K562 (cell line): ENCODE data around the gene SMC4. TPM values are rescaled to one million over a fixed set of nuclear protein-coding genes. Genes with fewer than 3 reads are reported as not detected.
A peak's percentile ranks its signal among the peaks of the same experiment; 100 is the strongest.

Source experiments
- ARNT ChIP-seq, 2 experiments: fragments of 450-650 bp; IDR thresholded peaks; 2 replicates each; pipeline ENCODE4 v1.6.1; 2016; ENCODE audit warnings: mild to moderate bottlenecking in 1 of 2
- CBX8 ChIP-seq: fragments of 200-600 bp; sonication (generic); IDR thresholded peaks from 2 replicates; pipeline ENCODE4 v1.6.1; 2012; ENCODE audit warnings: borderline replicate concordance, mixed run types, low read depth, mild to moderate bottlenecking, moderate library complexity, mixed read lengths, low read length, control low read depth, inconsistent platforms; ENCODE audit not compliant: poor library complexity, severe bottlenecking; ENCODE audit errors: extremely low read depth
- KDM4B ChIP-seq, 2 experiments: fragments of 450-650 bp in 1 of 2; sonication (generic) in 1 of 2; IDR thresholded peaks; 2 replicates each; pipeline ENCODE4 v1.6.1; 2016 to 2017; ENCODE audit warnings: borderline replicate concordance in 2 of 2, antibody characterized with exemption in 1 of 2, low read depth in 1 of 2, mild to moderate bottlenecking in 1 of 2
- KHSRP ChIP-seq: fragments of 450-650 bp; IDR thresholded peaks from 2 replicates; pipeline ENCODE4 v1.6.1; 2017
- MCM3 ChIP-seq: fragments of 450-650 bp; IDR thresholded peaks from 2 replicates; pipeline ENCODE4 v1.6.1; 2016
- NFE2L1 ChIP-seq: fragments of 450-650 bp; IDR thresholded peaks from 2 replicates; pipeline ENCODE4 v1.6.1; 2016; ENCODE audit warnings: missing genetic modification characterization, low read depth, mild to moderate bottlenecking, missing compliant biosample characterization, moderate library complexity, borderline replicate concordance
- NR0B1 ChIP-seq: fragments of 450-650 bp; IDR thresholded peaks from one replicate; pipeline ENCODE4 v1.6.1; 2018; ENCODE audit warnings: mild to moderate bottlenecking, moderate library complexity; ENCODE audit not compliant: partially characterized antibody
- POLR2G ChIP-seq: fragments of 200-400 bp; formaldehyde crosslinking; IDR thresholded peaks from 2 replicates; pipeline ENCODE4 v1.6.1; 2017; ENCODE audit warnings: low read depth, mild to moderate bottlenecking, antibody characterized with exemption, low read length, moderate library complexity
- POLR3A ChIP-seq: IDR thresholded peaks from 2 replicates; pipeline ENCODE4 v1.6.1; 2011; ENCODE audit warnings: borderline replicate concordance, mild to moderate bottlenecking, moderate library complexity; ENCODE audit not compliant: insufficient read length, insufficient read depth; ENCODE audit errors: extremely low read depth
- PYGO2 ChIP-seq: fragments of 450-650 bp; IDR thresholded peaks from 2 replicates; pipeline ENCODE4 v1.6.1; 2016; ENCODE audit warnings: mild to moderate bottlenecking, missing genetic modification characterization, moderate library complexity, missing compliant biosample characterization
- RB1 ChIP-seq: fragments of 450-650 bp; IDR thresholded peaks from 2 replicates; pipeline ENCODE4 v1.6.1; 2017; ENCODE audit warnings: low read depth, mild to moderate bottlenecking
- SPI1 ChIP-seq: IDR thresholded peaks from 2 replicates; pipeline ENCODE4 v1.6.1; 2011; ENCODE audit warnings: low read depth, low read length, control low read depth, borderline replicate concordance
- ZC3H11A ChIP-seq: IDR thresholded peaks from 2 replicates; pipeline ENCODE4 v1.6.1; 2012; ENCODE audit warnings: low read depth, low read length, improper control_type of control experiment
- ZNF224 ChIP-seq: sonication (generic); formaldehyde crosslinking; IDR thresholded peaks from 2 replicates; pipeline ENCODE4 v1.8.0; 2022; ENCODE audit warnings: mild to moderate bottlenecking, missing genetic modification reagents
- ZNF561 ChIP-seq: fragments of 450-650 bp; formaldehyde crosslinking; conservative IDR thresholded peaks from 2 replicates; pipeline ENCODE4 v1.4.0; 2020; ENCODE audit warnings: mild to moderate bottlenecking, moderate library complexity
- ZNF586 ChIP-seq: fragments of 450-650 bp; formaldehyde crosslinking; conservative IDR thresholded peaks from 2 replicates; pipeline ENCODE4 v1.4.0; 2020; ENCODE audit warnings: mild to moderate bottlenecking, moderate library complexity
- ZNF668 ChIP-seq: fragments of 250-450 bp; sonication (Bioruptor Pico); IDR thresholded peaks from 2 replicates; pipeline ENCODE4 v1.8.0; 2022; ENCODE audit warnings: mild to moderate bottlenecking, inconsistent platforms
- polyA plus RNA-seq, 8 experiments: library from polyadenylated mRNA; depleted of rRNA in 4 of 8; stranded (reverse) in 5 of 8; unstranded in 3 of 8; fragments of >200 nt; fragmentation: Nextera tagmentation in 2 of 8; fragmentation: Illumina TruSeq in 1 of 8; extraction: Ambion mirVana in 2 of 8; extraction: Trizol in 1 of 8; gene quantifications; 2 replicates each; pipeline versions ENCODE4 v1.2.1 to v1.2.3, GENCODE V29; 2011 to 2014; ENCODE audit warnings: inconsistent platforms in 1 of 8, missing spikeins in 1 of 8
- total RNA-seq, 7 experiments: library from RNA; depleted of rRNA in 6 of 7; stranded (reverse); fragments of >200 nt in 6 of 7; fragmentation: Illumina TruSeq in 2 of 7; extraction: Trizol in 2 of 7; gene quantifications; 2 replicates each; pipeline versions ENCODE4 v1.2.1 to v1.2.3, GENCODE V29; 2011 to 2021; ENCODE audit warnings: low replicate concordance in 1 of 7
- TF ChIP-seq, protein P1 (sequence below), 2 experiments: IDR thresholded peaks; 2 replicates each; pipeline ENCODE4 v1.6.1; 2012; ENCODE audit warnings: improper control_type of control experiment in 2 of 2, low read depth in 2 of 2, low read length in 2 of 2, borderline replicate concordance in 1 of 2
- TF ChIP-seq, protein P2 (sequence below), 2 experiments: fragments of 200-800 bp in 1 of 2; sonication (Bioruptor generic) in 1 of 2; sonication (generic) in 1 of 2; formaldehyde crosslinking in 1 of 2; IDR thresholded peaks in 1 of 2; conservative IDR thresholded peaks in 1 of 2; 2 replicates each; pipeline versions ENCODE4 v1.5.0 to v1.6.1; 2016 to 2020; ENCODE audit warnings: missing compliant biosample characterization in 1 of 2, missing genetic modification characterization in 1 of 2, missing genetic modification reagents in 1 of 2
- TF ChIP-seq, protein P3 (sequence below): fragments of 250-450 bp; sonication (Bioruptor Pico); IDR thresholded peaks from 2 replicates; pipeline ENCODE4 v1.6.1; 2021; ENCODE audit warnings: mild to moderate bottlenecking

Gene SMC4
- total and polyA plus RNA-seq, 9 of the 15 experiments (the other 6 are each of a cell fraction or from before 2014, with no cell fraction given) = 87.9 to 347 (median 176) TPM

DNA sequence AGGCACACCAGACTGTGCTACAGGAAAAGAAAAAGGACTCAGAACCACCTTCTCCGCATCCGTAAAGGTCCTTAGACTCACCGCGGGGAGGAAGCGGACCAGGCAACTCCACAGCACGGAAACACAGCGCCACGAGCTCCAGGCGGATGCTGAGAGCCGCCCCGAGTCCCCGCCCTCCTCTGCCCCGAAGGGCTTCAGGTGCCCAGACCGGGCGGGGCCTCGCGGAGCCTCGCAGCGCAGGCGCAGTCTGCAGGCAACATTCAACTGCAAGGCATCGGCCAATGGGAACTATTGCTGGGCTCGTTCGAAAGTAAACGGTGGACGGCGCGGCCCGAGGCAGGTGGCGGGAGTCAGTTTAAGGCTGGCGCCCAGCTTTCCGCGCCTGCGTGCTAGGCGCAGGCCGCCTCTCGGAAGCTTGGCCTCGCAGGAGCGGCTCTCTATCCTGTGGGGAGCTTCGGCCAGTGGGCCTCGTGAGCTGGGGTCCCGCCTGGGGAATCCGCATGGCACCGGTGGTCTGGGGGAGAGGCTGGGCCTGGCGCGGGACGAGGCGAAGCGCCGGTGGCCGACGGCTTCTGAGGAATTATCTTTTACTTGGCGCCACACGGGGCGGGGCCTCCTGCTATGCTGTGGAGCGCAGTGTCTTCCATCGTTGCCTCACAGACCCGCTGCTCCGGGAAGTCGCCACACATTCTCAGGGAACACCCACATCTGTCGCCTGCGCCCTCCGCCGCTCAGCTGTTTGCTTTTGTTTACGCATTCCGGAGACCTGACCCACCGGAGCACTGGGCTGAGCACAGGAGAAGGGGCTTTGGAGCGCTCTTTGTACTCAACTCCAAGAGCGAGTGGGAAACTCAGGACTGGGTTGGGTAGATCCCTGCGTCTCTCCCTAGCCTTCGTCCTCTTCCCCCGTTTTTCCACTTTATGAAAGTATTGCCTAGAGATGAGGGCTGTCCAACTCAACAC, 50.5 kb downstream of the SMC4 start, which contains the start of gene TRIM59 (continued):
- TF ChIP-seq, protein P1, sequence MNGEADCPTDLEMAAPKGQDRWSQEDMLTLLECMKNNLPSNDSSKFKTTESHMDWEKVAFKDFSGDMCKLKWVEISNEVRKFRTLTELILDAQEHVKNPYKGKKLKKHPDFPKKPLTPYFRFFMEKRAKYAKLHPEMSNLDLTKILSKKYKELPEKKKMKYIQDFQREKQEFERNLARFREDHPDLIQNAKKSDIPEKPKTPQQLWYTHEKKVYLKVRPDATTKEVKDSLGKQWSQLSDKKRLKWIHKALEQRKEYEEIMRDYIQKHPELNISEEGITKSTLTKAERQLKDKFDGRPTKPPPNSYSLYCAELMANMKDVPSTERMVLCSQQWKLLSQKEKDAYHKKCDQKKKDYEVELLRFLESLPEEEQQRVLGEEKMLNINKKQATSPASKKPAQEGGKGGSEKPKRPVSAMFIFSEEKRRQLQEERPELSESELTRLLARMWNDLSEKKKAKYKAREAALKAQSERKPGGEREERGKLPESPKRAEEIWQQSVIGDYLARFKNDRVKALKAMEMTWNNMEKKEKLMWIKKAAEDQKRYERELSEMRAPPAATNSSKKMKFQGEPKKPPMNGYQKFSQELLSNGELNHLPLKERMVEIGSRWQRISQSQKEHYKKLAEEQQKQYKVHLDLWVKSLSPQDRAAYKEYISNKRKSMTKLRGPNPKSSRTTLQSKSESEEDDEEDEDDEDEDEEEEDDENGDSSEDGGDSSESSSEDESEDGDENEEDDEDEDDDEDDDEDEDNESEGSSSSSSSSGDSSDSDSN (IDR thresholded peaks at IDR 0.05; ENCODE audit: borderline replicate concordance in 1 of 2, low read depth in 2 of 2, low read length in 2 of 2) = peak; percentile 53 to 73; a peak in 3 of 4 replicates
- TF ChIP-seq PYGO2 (tag) (no peak), KHSRP (no peak), NFE2L1 (tag) (no peak), KDM4B (IDR thresholded peaks at IDR 0.05; ENCODE audit: borderline replicate concordance in 2 of 2, low read depth in 1 of 2) (peak in 1 of 2 experiments; percentile 67; a peak in 2 of 4 replicates), POLR3A (no peak), CBX8 (no peak), ZNF668 (CRISPR knock-in tag) (no peak), NR0B1 (no peak), ZC3H11A (no peak), ZNF561 (no peak), MCM3 (no peak), SPI1 (no peak), ARNT (IDR thresholded peaks at IDR 0.05) (peak in 1 of 2 experiments; percentile 45; a peak in 1 of 4 replicates), RB1 (peak; percentile 74), ZNF224 (CRISPR knock-in tag) (no peak; the same call in 1 of the 2 replicates), ZNF586 (CRISPR knock-in tag) (no peak), POLR2G (peak; percentile 96)
- TF ChIP-seq, protein P2, sequence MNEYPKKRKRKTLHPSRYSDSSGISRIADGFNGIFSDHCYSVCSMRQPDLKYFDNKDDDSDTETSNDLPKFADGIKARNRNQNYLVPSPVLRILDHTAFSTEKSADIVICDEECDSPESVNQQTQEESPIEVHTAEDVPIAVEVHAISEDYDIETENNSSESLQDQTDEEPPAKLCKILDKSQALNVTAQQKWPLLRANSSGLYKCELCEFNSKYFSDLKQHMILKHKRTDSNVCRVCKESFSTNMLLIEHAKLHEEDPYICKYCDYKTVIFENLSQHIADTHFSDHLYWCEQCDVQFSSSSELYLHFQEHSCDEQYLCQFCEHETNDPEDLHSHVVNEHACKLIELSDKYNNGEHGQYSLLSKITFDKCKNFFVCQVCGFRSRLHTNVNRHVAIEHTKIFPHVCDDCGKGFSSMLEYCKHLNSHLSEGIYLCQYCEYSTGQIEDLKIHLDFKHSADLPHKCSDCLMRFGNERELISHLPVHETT (CRISPR knock-in tag; conservative IDR thresholded peaks at IDR 0.05 in 1 of 2, IDR thresholded peaks at IDR 0.05 in 1 of 2) = peak in 1 of 2 experiments; percentile 82; a peak in 2 of 4 replicates
- TF ChIP-seq, protein P3, sequence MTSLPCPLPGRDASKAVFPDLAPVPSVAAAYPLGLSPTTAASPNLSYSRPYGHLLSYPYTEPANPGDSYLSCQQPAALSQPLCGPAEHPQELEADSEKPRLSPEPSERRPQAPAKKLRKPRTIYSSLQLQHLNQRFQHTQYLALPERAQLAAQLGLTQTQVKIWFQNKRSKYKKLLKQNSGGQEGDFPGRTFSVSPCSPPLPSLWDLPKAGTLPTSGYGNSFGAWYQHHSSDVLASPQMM (CRISPR knock-in tag) = no peak
